GM12878 (cell line): Measurements from ENCODE around the gene TMEM88.

Source experiments
- EP300 ChIP-seq, 2 experiments: fragments of 150-350 bp in 1 of 2; IDR thresholded peaks; 2 replicates each; pipeline ENCODE4 v1.6.1; 2011 to 2012; ENCODE audit warnings: low read depth in 2 of 2, low read length in 2 of 2, borderline replicate concordance in 1 of 2, improper control_type of control experiment in 1 of 2, inconsistent platforms in 1 of 2; ENCODE audit not compliant: control insufficient read depth in 1 of 2
- POLR2AphosphoS2 ChIP-seq: IDR thresholded peaks from 2 replicates; pipeline ENCODE4 v1.6.1; 2011; ENCODE audit warnings: low read depth, mild to moderate bottlenecking, low read length, improper control_type of control experiment, moderate library complexity
- TF ChIP-seq, protein P1 (sequence below), 3 experiments: IDR thresholded peaks in 2 of 3; conservative IDR thresholded peaks in 1 of 3; 2 replicates each; pipeline ENCODE4 v1.5.1; 2011; ENCODE audit warnings: low read depth in 3 of 3, low read length in 3 of 3, mild to moderate bottlenecking in 3 of 3, control low read depth in 2 of 3, moderate library complexity in 2 of 3, inconsistent platforms in 1 of 3, mixed read lengths in 1 of 3; ENCODE audit not compliant: control insufficient read depth in 2 of 3, insufficient read depth in 1 of 3; ENCODE audit errors: extremely low read depth in 1 of 3

- TF ChIP-seq EP300 (IDR thresholded peaks at IDR 0.05; ENCODE audit: borderline replicate concordance in 1 of 2, control insufficient read depth in 1 of 2, low read depth in 2 of 2, low read length in 2 of 2), result no peak
- TF ChIP-seq, protein P1, sequence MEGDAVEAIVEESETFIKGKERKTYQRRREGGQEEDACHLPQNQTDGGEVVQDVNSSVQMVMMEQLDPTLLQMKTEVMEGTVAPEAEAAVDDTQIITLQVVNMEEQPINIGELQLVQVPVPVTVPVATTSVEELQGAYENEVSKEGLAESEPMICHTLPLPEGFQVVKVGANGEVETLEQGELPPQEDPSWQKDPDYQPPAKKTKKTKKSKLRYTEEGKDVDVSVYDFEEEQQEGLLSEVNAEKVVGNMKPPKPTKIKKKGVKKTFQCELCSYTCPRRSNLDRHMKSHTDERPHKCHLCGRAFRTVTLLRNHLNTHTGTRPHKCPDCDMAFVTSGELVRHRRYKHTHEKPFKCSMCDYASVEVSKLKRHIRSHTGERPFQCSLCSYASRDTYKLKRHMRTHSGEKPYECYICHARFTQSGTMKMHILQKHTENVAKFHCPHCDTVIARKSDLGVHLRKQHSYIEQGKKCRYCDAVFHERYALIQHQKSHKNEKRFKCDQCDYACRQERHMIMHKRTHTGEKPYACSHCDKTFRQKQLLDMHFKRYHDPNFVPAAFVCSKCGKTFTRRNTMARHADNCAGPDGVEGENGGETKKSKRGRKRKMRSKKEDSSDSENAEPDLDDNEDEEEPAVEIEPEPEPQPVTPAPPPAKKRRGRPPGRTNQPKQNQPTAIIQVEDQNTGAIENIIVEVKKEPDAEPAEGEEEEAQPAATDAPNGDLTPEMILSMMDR (IDR thresholded peaks at IDR 0.05 in 2 of 3, conservative IDR thresholded peaks at IDR 0.05 in 1 of 3; ENCODE audit: control insufficient read depth in 2 of 3, extremely low read depth in 1 of 3, insufficient read depth in 1 of 3, low read depth in 3 of 3, low read length in 3 of 3), result no peak
- TF ChIP-seq POLR2AphosphoS2, result no peak
Measured at GRCh38 chr17:7873051-7873450, 18.2 kb downstream of the TMEM88 start.
